GM12891 (cell line): ENCODE results near the gene ARHGEF7.
A peak's percentile ranks its signal among the peaks of the same experiment; 100 is the strongest.

Experiments used
- PAX5 ChIP-seq: IDR thresholded peaks from 2 replicates; pipeline ENCODE4 v1.6.1; 2011; ENCODE audit warnings: low read length, moderate library complexity, mild to moderate bottlenecking; ENCODE audit not compliant: insufficient read depth, severe bottlenecking
- POLR2A ChIP-seq: IDR thresholded peaks from 2 replicates; pipeline ENCODE4 v1.6.1; 2011; ENCODE audit warnings: low read depth, low read length, control low read depth
- POLR2AphosphoS5 ChIP-seq: IDR thresholded peaks from 2 replicates; pipeline ENCODE4 v1.6.1; 2011; ENCODE audit warnings: low read depth, low read length, control low read depth
- POU2F2 ChIP-seq: IDR thresholded peaks from 2 replicates; pipeline ENCODE4 v1.6.1; 2011; ENCODE audit warnings: low read depth, mild to moderate bottlenecking, control low read depth, low read length, moderate library complexity
- SPI1 ChIP-seq: IDR thresholded peaks from 2 replicates; pipeline ENCODE4 v1.6.1; 2011; ENCODE audit warnings: low read depth, low read length, control low read depth
- TAF1 ChIP-seq: IDR thresholded peaks from 2 replicates; pipeline ENCODE4 v1.6.1; 2011; ENCODE audit warnings: low read depth, low read length, control low read depth

- TF ChIP-seq POLR2AphosphoS5 (no peak), POLR2A (no peak), SPI1 (no peak), TAF1 (no peak), PAX5 (no peak), POU2F2 (0 out of 2 replicates have a peak, but pooled peaks have one; percentile 20)
Measured at GRCh38 chr13:111283457-111283856, 168.3 kb downstream of the ARHGEF7 start.
